GM12878 (cell line): ENCODE data around the gene BCL2. TPM values are rescaled to one million over a fixed set of nuclear protein-coding genes. Genes with fewer than 3 reads are reported as not detected.

Source experiments
- BACH1 ChIP-seq: fragments of 450-650 bp; IDR thresholded peaks from 2 replicates; pipeline ENCODE4 v1.6.1; 2017; ENCODE audit warnings: mild to moderate bottlenecking, borderline replicate concordance
- BCL11A ChIP-seq: IDR thresholded peaks from 2 replicates; pipeline ENCODE4 v1.6.1; 2011; ENCODE audit warnings: low read depth, low read length
- BHLHE40 ChIP-seq, 2 experiments: fragments of 450-650 bp in 1 of 2; IDR thresholded peaks; 2 replicates each; pipeline ENCODE4 v1.6.1; 2011 to 2017; ENCODE audit warnings: low read depth in 2 of 2, borderline replicate concordance in 1 of 2, improper control_type of control experiment in 1 of 2, low read length in 1 of 2, mild to moderate bottlenecking in 1 of 2
- CHD4 ChIP-seq: fragments of 200-600 bp; sonication (generic); IDR thresholded peaks from 2 replicates; pipeline ENCODE4 v1.6.1; 2016; ENCODE audit warnings: mild to moderate bottlenecking
- GABPA ChIP-seq: IDR thresholded peaks from 2 replicates; pipeline ENCODE4 v1.6.1; 2014; ENCODE audit warnings: antibody characterized with exemption, low read depth, mild to moderate bottlenecking, inconsistent platforms
- HDAC6 ChIP-seq: fragments of 200-600 bp; sonication (generic); IDR thresholded peaks from one replicate; pipeline ENCODE4 v1.8.0; 2017; ENCODE audit warnings: antibody characterized with exemption; ENCODE audit not compliant: unreplicated experiment
- HDGF ChIP-seq: fragments of 450-650 bp; IDR thresholded peaks from 2 replicates; pipeline ENCODE4 v1.6.1; 2016; ENCODE audit warnings: antibody characterized with exemption
- KDM1A ChIP-seq: fragments of 200-600 bp; sonication (generic); IDR thresholded peaks from 2 replicates; pipeline ENCODE4 v1.6.1; 2016; ENCODE audit warnings: borderline replicate concordance
- NFYA ChIP-seq: IDR thresholded peaks from 2 replicates; pipeline ENCODE4 v1.6.1; 2011; ENCODE audit warnings: low read depth, mild to moderate bottlenecking, low read length, improper control_type of control experiment, borderline replicate concordance
- NR2C1 ChIP-seq: fragments of 450-650 bp; IDR thresholded peaks from 2 replicates; pipeline ENCODE4 v1.6.1; 2017; ENCODE audit warnings: antibody characterized with exemption, mild to moderate bottlenecking, moderate library complexity
- POLR2A ChIP-seq: IDR thresholded peaks from 2 replicates; pipeline ENCODE4 v1.6.1; 2011; ENCODE audit warnings: low read depth, mild to moderate bottlenecking, low read length
- POLR2AphosphoS2 ChIP-seq: IDR thresholded peaks from 2 replicates; pipeline ENCODE4 v1.6.1; 2011; ENCODE audit warnings: low read depth, mild to moderate bottlenecking, low read length, improper control_type of control experiment, moderate library complexity
- RBBP5 ChIP-seq: fragments of 200-600 bp; sonication (generic); conservative IDR thresholded peaks from 2 replicates; pipeline ENCODE4 v1.6.1; 2016
- RUNX3 ChIP-seq: IDR thresholded peaks from 2 replicates; pipeline ENCODE4 v1.6.1; 2012; ENCODE audit warnings: low read length, inconsistent platforms
- SMAD1 ChIP-seq: fragments of 450-650 bp; IDR thresholded peaks from 2 replicates; pipeline ENCODE4 v1.6.1; 2018; ENCODE audit warnings: mild to moderate bottlenecking, low read depth; ENCODE audit not compliant: partially characterized antibody
- SMAD5 ChIP-seq: IDR thresholded peaks from 2 replicates; pipeline ENCODE4 v1.6.1; 2016; ENCODE audit warnings: antibody characterized with exemption, low read depth
- SUPT20H ChIP-seq: IDR thresholded peaks from 2 replicates; pipeline ENCODE4 v1.6.1; 2011; ENCODE audit warnings: low read depth, mild to moderate bottlenecking, low read length, moderate library complexity, borderline replicate concordance; ENCODE audit not compliant: control insufficient read depth
- TCF7 ChIP-seq: IDR thresholded peaks from 2 replicates; pipeline ENCODE4 v1.6.1; 2014; ENCODE audit warnings: antibody characterized with exemption, borderline replicate concordance
- ZSCAN29 ChIP-seq: fragments of 450-650 bp; IDR thresholded peaks from 2 replicates; pipeline ENCODE4 v1.6.1; 2017; ENCODE audit warnings: mild to moderate bottlenecking, moderate library complexity
- polyA plus RNA-seq, 11 experiments: library from polyadenylated mRNA; depleted of rRNA in 4 of 11; unstranded in 6 of 11; stranded (reverse) in 5 of 11; fragments of >200 nt; fragmentation: Nextera tagmentation in 4 of 11; fragmentation: Illumina TruSeq in 1 of 11; extraction: Ambion mirVana in 4 of 11; extraction: Trizol in 1 of 11; gene quantifications; 1 replicate in 1 of 11; 2 replicates in 10 of 11; pipeline versions ENCODE4 v1.2.1 to v1.2.3, GENCODE V29; 2011 to 2016; ENCODE audit warnings: inconsistent platforms in 2 of 11, missing spikeins in 2 of 11, low read depth in 1 of 11
- total RNA-seq, 4 experiments: library from RNA; depleted of rRNA in 3 of 4; stranded (reverse); fragments of >200 nt in 3 of 4; fragmentation: Illumina TruSeq in 1 of 4; extraction: Trizol in 1 of 4; gene quantifications; 2 replicates each; pipeline versions ENCODE4 v1.2.1 to v1.2.3, GENCODE V29; 2013 to 2021
- TF ChIP-seq, protein P1 (sequence below): IDR thresholded peaks from 2 replicates; pipeline ENCODE4 v1.6.1; 2011; ENCODE audit warnings: borderline replicate concordance, low read depth, mild to moderate bottlenecking, moderate library complexity, mixed read lengths, low read length; ENCODE audit not compliant: insufficient read depth; ENCODE audit errors: extremely low read length
- TF ChIP-seq, protein P2 (sequence below): fragments of 450-650 bp; IDR thresholded peaks from 2 replicates; pipeline ENCODE4 v1.6.1; 2017; ENCODE audit warnings: mild to moderate bottlenecking, moderate library complexity
- TF ChIP-seq, protein P3 (sequence below): fragments of 450-650 bp; IDR thresholded peaks from 2 replicates; pipeline ENCODE4 v1.6.1; 2017; ENCODE audit warnings: mild to moderate bottlenecking
- TF ChIP-seq, protein P4 (sequence below): IDR thresholded peaks from 2 replicates; pipeline ENCODE4 v1.6.1; 2012; ENCODE audit warnings: low read length, inconsistent platforms
- TF ChIP-seq, protein P5 (sequence below): IDR thresholded peaks from 2 replicates; pipeline ENCODE4 v1.6.1; 2012; ENCODE audit warnings: low read depth, low read length, improper control_type of control experiment

BCL2 gene
- total and polyA plus RNA-seq, 10 of the 15 experiments (the other 5 are each of a cell fraction or from before 2014, with no cell fraction given), result 4.1 to 47.8 (median 19.3) TPM

DNA sequence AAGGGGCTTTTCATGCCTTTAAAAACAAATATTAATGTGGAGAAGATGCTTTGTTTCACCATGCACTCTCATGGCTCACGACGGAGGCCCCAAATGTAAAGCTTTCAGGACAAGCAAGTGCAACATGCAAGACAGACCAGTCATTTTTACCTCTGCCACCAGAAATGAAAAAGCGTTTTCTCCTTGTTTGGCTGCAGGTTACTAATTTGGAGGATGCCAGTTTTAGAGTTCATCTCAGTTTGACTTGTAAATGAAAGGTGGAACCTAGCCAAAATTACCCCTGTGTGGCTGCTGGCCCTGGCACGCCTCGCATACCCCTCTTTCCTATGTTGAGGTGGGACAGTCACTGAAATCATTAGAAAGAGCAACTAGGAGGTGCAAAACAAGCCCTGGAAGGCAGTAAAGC, 138.6 kb downstream of the BCL2 start (continued):
- TF ChIP-seq, protein P1, sequence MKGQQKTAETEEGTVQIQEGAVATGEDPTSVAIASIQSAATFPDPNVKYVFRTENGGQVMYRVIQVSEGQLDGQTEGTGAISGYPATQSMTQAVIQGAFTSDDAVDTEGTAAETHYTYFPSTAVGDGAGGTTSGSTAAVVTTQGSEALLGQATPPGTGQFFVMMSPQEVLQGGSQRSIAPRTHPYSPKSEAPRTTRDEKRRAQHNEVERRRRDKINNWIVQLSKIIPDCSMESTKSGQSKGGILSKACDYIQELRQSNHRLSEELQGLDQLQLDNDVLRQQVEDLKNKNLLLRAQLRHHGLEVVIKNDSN, result no peak
- TF ChIP-seq BCL11A (peak; percentile 39; the same call in 1 of the 2 replicates), CHD4 (no peak), NR2C1 (no peak), POLR2A (no peak), HDGF (no peak), BACH1 (no peak), GABPA (0 out of 2 replicates have a peak, but pooled peaks have one; percentile 11), NFYA (no peak), SMAD5 (no peak), SMAD1 (no peak), KDM1A (no peak), ZSCAN29 (no peak), RBBP5 (no peak), BHLHE40 (IDR thresholded peaks at IDR 0.05; ENCODE audit: borderline replicate concordance in 1 of 2, low read depth in 2 of 2, low read length in 1 of 2) (peak in 1 of 2 experiments; percentile 30; a peak in 1 of 4 replicates), POLR2AphosphoS2 (no peak), RUNX3 (peak; percentile 65), HDAC6 (no peak), TCF7 (no peak), SUPT20H (no peak)
- TF ChIP-seq, protein P2, sequence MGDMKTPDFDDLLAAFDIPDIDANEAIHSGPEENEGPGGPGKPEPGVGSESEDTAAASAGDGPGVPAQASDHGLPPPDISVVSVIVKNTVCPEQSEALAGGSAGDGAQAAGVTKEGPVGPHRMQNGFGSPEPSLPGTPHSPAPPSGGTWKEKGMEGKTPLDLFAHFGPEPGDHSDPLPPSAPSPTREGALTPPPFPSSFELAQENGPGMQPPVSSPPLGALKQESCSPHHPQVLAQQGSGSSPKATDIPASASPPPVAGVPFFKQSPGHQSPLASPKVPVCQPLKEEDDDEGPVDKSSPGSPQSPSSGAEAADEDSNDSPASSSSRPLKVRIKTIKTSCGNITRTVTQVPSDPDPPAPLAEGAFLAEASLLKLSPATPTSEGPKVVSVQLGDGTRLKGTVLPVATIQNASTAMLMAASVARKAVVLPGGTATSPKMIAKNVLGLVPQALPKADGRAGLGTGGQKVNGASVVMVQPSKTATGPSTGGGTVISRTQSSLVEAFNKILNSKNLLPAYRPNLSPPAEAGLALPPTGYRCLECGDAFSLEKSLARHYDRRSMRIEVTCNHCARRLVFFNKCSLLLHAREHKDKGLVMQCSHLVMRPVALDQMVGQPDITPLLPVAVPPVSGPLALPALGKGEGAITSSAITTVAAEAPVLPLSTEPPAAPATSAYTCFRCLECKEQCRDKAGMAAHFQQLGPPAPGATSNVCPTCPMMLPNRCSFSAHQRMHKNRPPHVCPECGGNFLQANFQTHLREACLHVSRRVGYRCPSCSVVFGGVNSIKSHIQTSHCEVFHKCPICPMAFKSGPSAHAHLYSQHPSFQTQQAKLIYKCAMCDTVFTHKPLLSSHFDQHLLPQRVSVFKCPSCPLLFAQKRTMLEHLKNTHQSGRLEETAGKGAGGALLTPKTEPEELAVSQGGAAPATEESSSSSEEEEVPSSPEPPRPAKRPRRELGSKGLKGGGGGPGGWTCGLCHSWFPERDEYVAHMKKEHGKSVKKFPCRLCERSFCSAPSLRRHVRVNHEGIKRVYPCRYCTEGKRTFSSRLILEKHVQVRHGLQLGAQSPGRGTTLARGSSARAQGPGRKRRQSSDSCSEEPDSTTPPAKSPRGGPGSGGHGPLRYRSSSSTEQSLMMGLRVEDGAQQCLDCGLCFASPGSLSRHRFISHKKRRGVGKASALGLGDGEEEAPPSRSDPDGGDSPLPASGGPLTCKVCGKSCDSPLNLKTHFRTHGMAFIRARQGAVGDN, result peak; percentile 52; the same call in 1 of the 2 replicates
- TF ChIP-seq, protein P3, sequence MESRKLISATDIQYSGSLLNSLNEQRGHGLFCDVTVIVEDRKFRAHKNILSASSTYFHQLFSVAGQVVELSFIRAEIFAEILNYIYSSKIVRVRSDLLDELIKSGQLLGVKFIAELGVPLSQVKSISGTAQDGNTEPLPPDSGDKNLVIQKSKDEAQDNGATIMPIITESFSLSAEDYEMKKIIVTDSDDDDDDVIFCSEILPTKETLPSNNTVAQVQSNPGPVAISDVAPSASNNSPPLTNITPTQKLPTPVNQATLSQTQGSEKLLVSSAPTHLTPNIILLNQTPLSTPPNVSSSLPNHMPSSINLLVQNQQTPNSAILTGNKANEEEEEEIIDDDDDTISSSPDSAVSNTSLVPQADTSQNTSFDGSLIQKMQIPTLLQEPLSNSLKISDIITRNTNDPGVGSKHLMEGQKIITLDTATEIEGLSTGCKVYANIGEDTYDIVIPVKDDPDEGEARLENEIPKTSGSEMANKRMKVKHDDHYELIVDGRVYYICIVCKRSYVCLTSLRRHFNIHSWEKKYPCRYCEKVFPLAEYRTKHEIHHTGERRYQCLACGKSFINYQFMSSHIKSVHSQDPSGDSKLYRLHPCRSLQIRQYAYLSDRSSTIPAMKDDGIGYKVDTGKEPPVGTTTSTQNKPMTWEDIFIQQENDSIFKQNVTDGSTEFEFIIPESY, result no peak
- TF ChIP-seq, protein P4, sequence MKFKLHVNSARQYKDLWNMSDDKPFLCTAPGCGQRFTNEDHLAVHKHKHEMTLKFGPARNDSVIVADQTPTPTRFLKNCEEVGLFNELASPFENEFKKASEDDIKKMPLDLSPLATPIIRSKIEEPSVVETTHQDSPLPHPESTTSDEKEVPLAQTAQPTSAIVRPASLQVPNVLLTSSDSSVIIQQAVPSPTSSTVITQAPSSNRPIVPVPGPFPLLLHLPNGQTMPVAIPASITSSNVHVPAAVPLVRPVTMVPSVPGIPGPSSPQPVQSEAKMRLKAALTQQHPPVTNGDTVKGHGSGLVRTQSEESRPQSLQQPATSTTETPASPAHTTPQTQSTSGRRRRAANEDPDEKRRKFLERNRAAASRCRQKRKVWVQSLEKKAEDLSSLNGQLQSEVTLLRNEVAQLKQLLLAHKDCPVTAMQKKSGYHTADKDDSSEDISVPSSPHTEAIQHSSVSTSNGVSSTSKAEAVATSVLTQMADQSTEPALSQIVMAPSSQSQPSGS, result peak; percentile 69; the same call in 1 of the 2 replicates
- TF ChIP-seq, protein P5, sequence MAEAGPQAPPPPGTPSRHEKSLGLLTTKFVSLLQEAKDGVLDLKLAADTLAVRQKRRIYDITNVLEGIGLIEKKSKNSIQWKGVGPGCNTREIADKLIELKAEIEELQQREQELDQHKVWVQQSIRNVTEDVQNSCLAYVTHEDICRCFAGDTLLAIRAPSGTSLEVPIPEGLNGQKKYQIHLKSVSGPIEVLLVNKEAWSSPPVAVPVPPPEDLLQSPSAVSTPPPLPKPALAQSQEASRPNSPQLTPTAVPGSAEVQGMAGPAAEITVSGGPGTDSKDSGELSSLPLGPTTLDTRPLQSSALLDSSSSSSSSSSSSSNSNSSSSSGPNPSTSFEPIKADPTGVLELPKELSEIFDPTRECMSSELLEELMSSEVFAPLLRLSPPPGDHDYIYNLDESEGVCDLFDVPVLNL, result no peak
